Measurements from ENCODE around the gene TRPM5.

The TRPM5 gene

GRCh38 chr11:2474059-2474901 is 30.0 kb upstream of the TRPM5 start:
- in situ Hi-C loops (cut with MboI; ENCODE audit: low sequenced_read_pairs): no loop called here
- H3K4me1 ChIP-seq: no peaks in the 10 kb centered on the region
- no peak overlapping the region for H3K4me3 ChIP-seq
- no peaks in the 10 kb centered on the region for H3K36me3 ChIP-seq (replicated peaks)
- no peak for DNase-seq (ENCODE audit: low spot score in 2 of 2)
- no peaks in the 10 kb centered on the region for H3K27me3 ChIP-seq (ENCODE audit: low read depth)
- peaks cover 2% of the 10 kb centered on the region; the same call in 1 of the 2 replicates for H3K9me3 ChIP-seq

GRCh38 chr11:2473361-2474058 is 29.2 kb upstream of the TRPM5 start:
- no peaks in the 10 kb centered on the region for H3K27me3 ChIP-seq (ENCODE audit: low read depth)
- H3K36me3 ChIP-seq (replicated peaks): no peaks in the 10 kb centered on the region
- no peaks in the 10 kb centered on the region for H3K4me1 ChIP-seq
- no peak for DNase-seq (ENCODE audit: low spot score in 2 of 2)
- no peaks in the 10 kb centered on the region; the same call in 1 of the 2 replicates for H3K9me3 ChIP-seq
- H3K4me3 ChIP-seq: no peak overlapping the region
- in situ Hi-C loops (cut with MboI; ENCODE audit: low sequenced_read_pairs): no loop called here

GRCh38 chr11:2472428-2473186 is 28.3 kb upstream of the TRPM5 start:
- DNase-seq (ENCODE audit: low spot score in 2 of 2): no peak
- no peaks in the 10 kb centered on the region for H3K27me3 ChIP-seq (ENCODE audit: low read depth)
- H3K36me3 ChIP-seq (replicated peaks): no peaks in the 10 kb centered on the region
- H3K4me3 ChIP-seq: no peak overlapping the region
- in situ Hi-C loops (cut with MboI; ENCODE audit: low sequenced_read_pairs): no loop called here
- H3K9me3 ChIP-seq: no peaks in the 10 kb centered on the region; the same call in 1 of the 2 replicates
- no peaks in the 10 kb centered on the region for H3K4me1 ChIP-seq

GRCh38 chr11:2471804-2472096 is 27.4 kb upstream of the TRPM5 start:
- Histone ChIP-seq H3K4me1 (no peaks in the 10 kb centered on the region), H3K4me3 (no peak overlapping the region), H3K27me3 (ENCODE audit: low read depth) (no peaks in the 10 kb centered on the region), H3K9me3 (no peaks in the 10 kb centered on the region), H3K36me3 (replicated peaks) (no peaks in the 10 kb centered on the region)
- DNase-seq (ENCODE audit: low spot score in 2 of 2): no peak
- in situ Hi-C loops (cut with MboI; ENCODE audit: low sequenced_read_pairs): no loop called here

- Histone ChIP-seq H3K4me3 (no peak overlapping the region), H3K36me3 (replicated peaks) (no peaks in the 10 kb centered on the region), H3K9me3 (no peaks in the 10 kb centered on the region), H3K27me3 (ENCODE audit: low read depth) (no peaks in the 10 kb centered on the region), H3K4me1 (no peaks in the 10 kb centered on the region)
- in situ Hi-C loops (cut with MboI; ENCODE audit: low sequenced_read_pairs): no loop called here
- DNase-seq (ENCODE audit: low spot score in 2 of 2): no peak
Measured at GRCh38 chr11:2471048-2471803, 26.9 kb upstream of the TRPM5 start.

GRCh38 chr11:2470495-2470894 is 26.2 kb upstream of the TRPM5 start:
- no peak for DNase-seq (ENCODE audit: low spot score in 2 of 2)

GRCh38 chr11:2468363-2469235 is 24.3 kb upstream of the TRPM5 start:
- no peak overlapping the region for H3K4me3 ChIP-seq
- no peaks in the 10 kb centered on the region for H3K4me1 ChIP-seq

More at GRCh38 chr11:2470495-2470894, 26.2 kb upstream of the TRPM5 start:
- no peaks in the 10 kb centered on the region for H3K27me3 ChIP-seq (ENCODE audit: low read depth)
- H3K4me1 ChIP-seq: no peaks in the 10 kb centered on the region
- in situ Hi-C loops (cut with MboI; ENCODE audit: low sequenced_read_pairs): no loop called here
- H3K36me3 ChIP-seq (replicated peaks): no peaks in the 10 kb centered on the region
- no peaks in the 10 kb centered on the region for H3K9me3 ChIP-seq
- no peak overlapping the region for H3K4me3 ChIP-seq

GRCh38 chr11:2467695-2468055 is 23.4 kb upstream of the TRPM5 start:
- no peaks in the 10 kb centered on the region for H3K9me3 ChIP-seq
- in situ Hi-C loops (cut with MboI; ENCODE audit: low sequenced_read_pairs): no loop called here
- H3K27me3 ChIP-seq (ENCODE audit: low read depth): no peaks in the 10 kb centered on the region
- H3K4me3 ChIP-seq: no peak overlapping the region
- DNase-seq (ENCODE audit: low spot score in 2 of 2): no peak
- H3K36me3 ChIP-seq (replicated peaks): no peaks in the 10 kb centered on the region
- no peaks in the 10 kb centered on the region for H3K4me1 ChIP-seq

More at GRCh38 chr11:2468363-2469235, 24.3 kb upstream of the TRPM5 start:
- Histone ChIP-seq H3K36me3 (replicated peaks) (no peaks in the 10 kb centered on the region), H3K27me3 (ENCODE audit: low read depth) (no peaks in the 10 kb centered on the region), H3K9me3 (no peaks in the 10 kb centered on the region)
- in situ Hi-C loops (cut with MboI; ENCODE audit: low sequenced_read_pairs): no loop called here
- no peak for DNase-seq (ENCODE audit: low spot score in 2 of 2)

GRCh38 chr11:2466869-2467694 is 22.8 kb upstream of the TRPM5 start:
- H3K27me3 ChIP-seq (ENCODE audit: low read depth): no peaks in the 10 kb centered on the region
- H3K4me1 ChIP-seq: no peaks in the 10 kb centered on the region
- H3K9me3 ChIP-seq: no peaks in the 10 kb centered on the region
- in situ Hi-C loops (cut with MboI; ENCODE audit: low sequenced_read_pairs): no loop called here
- no peaks in the 10 kb centered on the region for H3K36me3 ChIP-seq (replicated peaks)
- H3K4me3 ChIP-seq: no peak overlapping the region
- peak in 1 of 2 experiments; percentile 6 for DNase-seq (ENCODE audit: low spot score in 2 of 2)

GRCh38 chr11:2466069-2466801 is 21.9 kb upstream of the TRPM5 start:
- Histone ChIP-seq H3K4me3 (no peak overlapping the region), H3K9me3 (no peaks in the 10 kb centered on the region), H3K4me1 (no peaks in the 10 kb centered on the region), H3K36me3 (replicated peaks) (no peaks in the 10 kb centered on the region), H3K27me3 (ENCODE audit: low read depth) (no peaks in the 10 kb centered on the region)
- in situ Hi-C loops (cut with MboI; ENCODE audit: low sequenced_read_pairs): no loop called here
- DNase-seq (ENCODE audit: low spot score in 2 of 2): no peak

- H3K4me3 ChIP-seq: no peak overlapping the region
- H3K9me3 ChIP-seq: no peaks in the 10 kb centered on the region
- no peak for DNase-seq (ENCODE audit: low spot score in 2 of 2)
- no peaks in the 10 kb centered on the region for H3K36me3 ChIP-seq (replicated peaks)
- no peaks in the 10 kb centered on the region for H3K27me3 ChIP-seq (ENCODE audit: low read depth)
- in situ Hi-C loops (cut with MboI; ENCODE audit: low sequenced_read_pairs): no loop called here
- no peaks in the 10 kb centered on the region for H3K4me1 ChIP-seq
Measured at GRCh38 chr11:2465202-2466068, 21.1 kb upstream of the TRPM5 start.

All from HAP-1 (cell line).